Measurements from ENCODE around the gene SNX5. TPM values are rescaled to one million over a fixed set of nuclear protein-coding genes. Genes with fewer than 3 reads are reported as not detected.

Gene SNX5
- polyA plus RNA-seq, 3 donors: 34.3 to 100 (median 74.8) TPM

- no peak overlapping the region for H3K27ac ChIP-seq (ENCODE audit: low read depth, low read length)
- 44 to 76% (median 58%) methylated on average over 5 of the region's 5 CpGs for WGBS, 3 donors
Observed at GRCh38 chr20:17947474-17947815, 21.1 kb downstream of the SNX5 start.

DNA sequence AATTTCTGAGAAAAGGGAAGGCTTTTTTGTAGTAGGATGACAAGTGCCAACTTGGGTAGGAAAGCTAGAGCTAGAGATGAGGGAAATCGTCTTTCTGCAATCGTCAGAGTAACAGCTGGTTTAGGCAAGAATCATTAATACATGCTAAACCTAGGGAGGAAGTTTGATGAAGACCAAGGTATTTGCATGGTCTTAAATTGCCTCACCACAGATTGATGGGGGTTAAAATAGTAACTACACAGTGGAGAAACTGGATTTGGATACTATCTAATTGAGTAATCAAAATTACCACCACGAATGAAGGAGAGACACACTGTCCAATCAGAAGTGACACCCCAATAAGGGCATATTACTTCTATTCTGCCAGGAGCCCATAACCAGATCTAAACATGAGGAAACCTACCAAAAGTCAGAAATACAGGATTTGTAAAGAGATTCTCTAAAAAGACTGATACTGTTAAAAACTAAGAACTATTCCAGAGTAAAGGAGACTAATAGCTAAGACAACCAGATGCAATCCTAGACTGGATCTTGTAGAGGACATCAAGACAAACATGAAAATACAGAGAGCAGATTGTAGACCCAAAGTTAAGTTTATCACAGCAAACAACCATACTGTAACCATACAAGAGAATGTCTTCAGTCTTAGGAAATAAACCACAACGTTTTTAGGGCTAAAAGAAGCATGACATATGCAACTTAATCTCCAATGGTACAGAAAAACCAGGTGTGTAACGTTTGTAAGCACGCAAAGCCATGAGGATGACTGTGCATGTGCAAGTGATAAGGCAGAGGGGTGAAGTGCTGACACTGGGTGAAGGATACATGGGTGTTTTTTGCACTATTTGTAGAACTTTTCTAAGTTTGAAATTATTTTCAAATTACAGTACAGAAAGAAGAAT is 21.8 kb downstream of the SNX5 start:
- 64 to 74% (median 66%) methylated on average over 6 of the region's 6 CpGs for WGBS, 3 donors
- no peak overlapping the region for H3K27ac ChIP-seq (ENCODE audit: low read depth, low read length)

GRCh38 chr20:17946040-17946439 is 22.6 kb downstream of the SNX5 start:
- WGBS, 3 donors: 95 to 99% (median 99%) methylated on average over 5 of the region's 5 CpGs
- no peak overlapping the region for H3K27ac ChIP-seq (ENCODE audit: low read depth, low read length)

DNA sequence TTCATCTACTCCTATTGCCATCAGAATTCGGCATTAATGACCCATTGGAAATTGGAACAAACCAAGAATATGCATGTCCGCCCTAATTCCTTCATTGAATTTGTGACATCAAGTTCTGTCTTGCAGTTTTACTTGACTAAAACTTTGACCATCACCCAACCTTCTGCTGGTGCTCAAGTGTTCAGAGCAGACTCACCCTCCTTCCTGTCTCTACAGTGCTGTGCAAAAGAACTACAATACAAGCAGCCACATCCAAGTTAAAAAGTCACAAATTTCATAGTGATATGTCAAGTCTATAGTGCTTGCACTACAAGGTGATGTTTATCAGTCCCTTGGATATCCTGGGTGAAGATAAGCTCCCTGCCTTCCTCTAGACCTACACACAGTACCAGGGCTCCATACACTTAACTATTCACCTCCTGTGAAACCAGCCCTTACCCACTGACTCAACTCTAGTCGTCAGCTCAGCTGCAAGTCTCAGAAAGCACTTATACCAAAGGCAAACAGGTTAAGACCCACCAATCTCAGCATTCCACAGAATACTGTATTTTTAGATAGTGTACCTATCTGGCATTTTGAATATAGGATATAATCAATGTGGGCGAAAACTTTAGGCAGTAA is 23.6 kb downstream of the SNX5 start:
- WGBS, 3 donors: 91 to 94% (median 94%) methylated on average over 4 of the region's 4 CpGs
- H3K27ac ChIP-seq (ENCODE audit: low read depth, low read length): no peak overlapping the region

DNA sequence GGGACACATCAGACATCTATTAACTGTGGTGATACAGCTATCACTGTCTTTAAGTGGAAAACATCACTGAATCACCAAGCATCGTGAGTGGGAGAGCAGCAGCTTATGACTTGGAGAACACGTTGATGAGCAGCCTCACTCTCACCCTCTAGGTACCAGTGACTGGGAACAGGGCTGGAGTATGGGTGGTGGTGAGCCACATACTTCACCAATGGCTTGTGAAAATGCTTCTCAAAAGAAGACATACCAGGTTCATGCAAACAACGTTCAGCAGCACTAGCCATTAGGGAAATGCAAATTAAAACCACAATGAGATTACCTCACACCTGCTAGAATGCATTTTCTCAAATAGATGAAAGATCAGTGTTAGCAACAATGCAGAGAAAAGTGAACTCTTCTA is 25.3 kb downstream of the SNX5 start:
- 52 to 73% (median 60%) methylated on average over 3 of the region's 3 CpGs for WGBS, 3 donors
- no peak overlapping the region for H3K27ac ChIP-seq (ENCODE audit: low read depth, low read length)

DNA sequence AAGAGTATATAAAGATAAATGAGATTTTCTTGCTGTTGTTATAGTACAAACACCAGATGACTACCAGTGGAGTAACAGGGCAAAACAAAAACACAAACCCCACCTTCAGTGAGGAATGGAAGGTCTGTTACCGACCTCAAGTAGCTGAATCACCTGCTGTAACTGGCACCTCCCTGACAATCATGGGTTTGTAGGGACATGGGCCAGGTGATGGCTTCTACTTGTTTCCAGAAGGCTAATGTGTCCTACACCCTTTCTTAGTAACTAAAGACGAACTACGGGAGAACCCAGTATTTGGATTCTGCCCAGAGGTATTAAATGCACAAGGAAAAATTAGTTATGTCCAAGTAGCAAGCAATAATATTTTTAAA is 26.8 kb downstream of the SNX5 start:
- WGBS, 3 donors: 78 to 87% (median 85%) methylated on average over 3 of the region's 3 CpGs
- no peak overlapping the region for H3K27ac ChIP-seq (ENCODE audit: low read depth, low read length)

GRCh38 chr20:17941087-17941825 is 27.3 kb downstream of the SNX5 start:
- 85 to 96% (median 96%) methylated on average over 10 of the region's 10 CpGs for WGBS, 3 donors
- no peak overlapping the region for H3K27ac ChIP-seq (ENCODE audit: low read depth, low read length)

GRCh38 chr20:17940224-17940971 is 28.2 kb downstream of the SNX5 start:
- whole genome bisulfite sequencing, 3 donors: 53 to 65% (median 58%) methylated on average over 6 of the region's 6 CpGs

DNA sequence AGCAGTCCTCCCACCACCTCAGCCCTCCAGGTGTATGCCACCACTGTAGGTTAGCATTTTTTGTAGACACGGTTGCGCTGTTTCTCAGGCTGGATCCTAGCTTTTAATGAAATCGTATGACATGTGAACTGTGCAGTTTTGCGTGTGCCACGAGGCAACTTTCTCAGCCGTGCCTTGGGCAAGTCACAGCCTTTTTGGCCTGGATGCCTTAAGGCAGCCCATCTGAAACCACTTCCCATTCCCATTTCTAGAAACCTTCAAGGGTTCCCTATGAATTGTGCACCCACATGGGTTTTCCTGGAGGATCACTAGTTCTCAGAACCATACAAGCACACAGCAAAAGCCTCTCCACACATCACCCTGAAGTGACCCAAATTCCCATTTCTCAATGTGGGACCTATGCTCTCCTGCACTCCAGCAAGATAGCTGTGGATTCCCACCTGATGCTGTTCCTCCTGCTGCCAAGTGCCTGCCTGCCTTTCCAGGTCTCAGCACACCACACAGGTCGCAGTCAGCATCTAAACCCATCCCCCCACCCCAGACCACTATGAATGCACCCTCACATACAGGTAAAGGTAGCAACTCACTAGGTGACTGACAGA is 28.9 kb downstream of the SNX5 start:
- H3K27ac ChIP-seq (ENCODE audit: low read depth, low read length): no peak overlapping the region
- WGBS, 3 donors: 59 to 70% (median 60%) methylated on average over 7 of the region's 7 CpGs

More at GRCh38 chr20:17940224-17940971, 28.2 kb downstream of the SNX5 start:
- H3K27ac ChIP-seq (ENCODE audit: low read depth, low read length): no peak overlapping the region

DNA sequence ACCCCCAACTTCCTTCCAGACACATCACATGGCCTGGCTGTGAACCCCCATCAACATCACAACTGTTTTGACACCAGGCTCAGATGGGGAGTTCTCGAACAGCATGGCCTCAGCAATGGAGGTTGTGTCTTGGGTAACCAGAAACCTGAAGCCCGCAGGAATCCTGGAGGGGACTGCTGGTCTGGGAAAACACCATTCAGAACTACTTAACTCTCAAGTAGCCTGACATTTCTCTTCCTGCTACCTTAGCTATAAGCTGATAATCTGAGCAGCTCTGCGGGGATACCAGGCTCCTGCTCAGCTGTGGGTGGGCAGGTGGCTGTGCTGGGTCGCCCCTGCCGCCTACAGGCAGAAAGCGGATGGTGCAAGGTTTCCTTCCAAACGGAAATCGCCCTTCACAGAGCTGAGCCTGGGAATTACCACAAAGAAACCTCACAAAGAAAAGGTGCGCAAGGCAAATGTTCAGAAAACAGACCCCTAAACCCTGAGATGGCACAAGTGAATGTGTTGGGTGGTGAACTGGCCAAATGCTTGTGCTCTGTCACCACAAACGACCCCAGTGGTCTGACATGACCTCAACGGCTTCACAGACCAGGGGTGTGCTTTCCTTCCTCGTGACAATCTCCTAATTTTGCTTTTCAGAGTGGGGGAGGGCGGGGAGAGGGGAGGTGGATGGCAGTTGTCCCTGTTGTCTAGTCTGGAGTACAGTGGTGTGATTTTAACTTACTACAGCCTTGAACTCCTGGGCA is 29.5 kb downstream of the SNX5 start:
- no peak overlapping the region for H3K27ac ChIP-seq (ENCODE audit: low read depth, low read length)
- WGBS, 3 donors: 17 to 22% (median 21%) methylated on average over 13 of the region's 13 CpGs

DNA sequence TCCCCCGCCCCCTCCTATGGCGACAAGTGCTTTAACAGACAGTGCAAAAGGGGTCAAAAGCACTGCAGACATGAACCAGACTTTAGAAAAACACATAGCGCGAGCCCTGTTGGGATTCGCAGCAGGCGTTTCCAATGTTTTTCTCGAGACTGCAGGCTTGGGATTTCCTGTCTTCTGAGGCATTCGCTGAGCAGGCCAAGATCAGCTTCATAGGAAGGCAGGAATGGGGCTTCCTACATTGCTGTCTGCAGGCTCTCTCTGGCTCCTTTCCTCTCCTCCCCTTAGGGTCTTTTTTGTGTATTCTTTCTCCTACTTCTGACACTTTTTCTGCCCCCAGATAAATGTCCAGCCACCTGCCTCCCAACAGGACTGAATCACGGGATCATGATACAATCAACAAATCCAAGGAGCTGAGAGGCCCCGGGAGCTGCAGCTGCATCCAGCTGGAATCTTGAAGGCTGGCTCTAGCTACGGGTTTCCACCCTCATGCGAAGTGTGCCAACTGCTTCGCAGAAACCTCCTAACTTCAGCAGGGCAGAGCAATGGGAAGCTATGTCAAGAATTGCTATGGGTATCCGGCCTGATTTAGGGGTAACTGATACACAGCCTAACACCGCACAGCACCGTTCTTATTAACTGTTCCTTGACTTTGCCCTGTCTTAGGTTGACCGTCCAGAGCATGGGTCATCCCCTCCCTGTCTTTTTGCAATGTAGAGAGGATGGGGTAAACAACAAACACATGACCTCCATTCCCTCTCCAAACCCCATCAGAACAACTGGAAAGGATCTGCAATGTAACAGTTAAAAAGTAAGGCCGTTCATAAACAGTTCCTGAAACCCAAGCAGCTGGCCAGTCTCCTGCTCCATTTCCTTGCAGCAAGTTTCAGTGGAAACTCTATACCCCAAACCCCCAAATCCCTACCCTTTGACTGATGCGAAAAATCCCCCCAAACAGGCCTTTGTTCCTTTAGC is 31.5 kb downstream of the SNX5 start:
- no peak overlapping the region for H3K27ac ChIP-seq (ENCODE audit: low read depth, low read length)
- 37 to 45% (median 41%) methylated on average over 19 of the region's 19 CpGs for WGBS, 3 donors

- WGBS, 3 donors: 63 to 75% (median 66%) methylated on average over 8 of the region's 8 CpGs
- H3K27ac ChIP-seq (ENCODE audit: low read depth, low read length): no peak overlapping the region
Observed at GRCh38 chr20:17936286-17936760, 32.3 kb downstream of the SNX5 start.

- 76 to 90% (median 89%) methylated on average over 9 of the region's 9 CpGs for WGBS, 3 donors
- no peak overlapping the region for H3K27ac ChIP-seq (ENCODE audit: low read depth, low read length)
Observed at GRCh38 chr20:17935761-17936160, 32.8 kb downstream of the SNX5 start.

- 75 to 97% (median 87%) methylated on average over 3 of the region's 3 CpGs for WGBS, 3 donors
- no peak overlapping the region for H3K27ac ChIP-seq (ENCODE audit: low read depth, low read length)
Observed at GRCh38 chr20:17935186-17935585, 33.4 kb downstream of the SNX5 start.

- WGBS, 3 donors: 68 to 78% (median 73%) methylated on average over 16 of the region's 16 CpGs
- H3K27ac ChIP-seq (ENCODE audit: low read depth, low read length): no peak overlapping the region
Observed at GRCh38 chr20:17934141-17934862, 34.3 kb downstream of the SNX5 start.

- WGBS, 3 donors: 46 to 94% (median 90%) methylated on average over 5 of the region's 5 CpGs
- H3K27ac ChIP-seq (ENCODE audit: low read depth, low read length): no peak overlapping the region
Observed at GRCh38 chr20:17933711-17934110, 34.9 kb downstream of the SNX5 start.
